Gastroesophageal sphincter (tissue), 4 donors: ENCODE data around the gene ARHGAP27. TPM values are rescaled to one million over a fixed set of nuclear protein-coding genes. Genes with fewer than 3 reads are reported as not detected.

Source experiments
- ATAC-seq: fragments of 150-250 bp; one replicate; pipeline ENCODE4 v1.9.1; 2016; ENCODE audit warnings: mild to moderate bottlenecking, moderate library complexity
- H3K27ac ChIP-seq, 4 donors: fragments of 200-600 bp; sonication (generic) in 3 of 4; 1 replicate in 3 of 4; 2 replicates in 1 of 4; pipeline ENCODE4 v1.5.1; 2016 to 2019
- H3K27me3 ChIP-seq: fragments of 200-600 bp; sonication (generic); one replicate; pipeline ENCODE4 v1.5.1; 2019
- H3K36me3 ChIP-seq, 2 donors: fragments of 200-600 bp; sonication (generic); one replicate each; pipeline ENCODE4 v1.5.1; 2019; ENCODE audit warnings: control low read depth in 1 of 2
- H3K4me1 ChIP-seq, 3 donors: fragments of 200-600 bp; sonication (generic); 1 replicate in 2 of 3; 2 replicates in 1 of 3; pipeline ENCODE4 v1.5.1; 2016 to 2019; ENCODE audit warnings: control low read depth in 2 of 3
- H3K4me3 ChIP-seq, 2 donors: fragments of 200-600 bp; sonication (generic); one replicate each; pipeline ENCODE4 v1.5.1; 2019; ENCODE audit warnings: mild to moderate bottlenecking in 1 of 2, moderate library complexity in 1 of 2
- H3K9me3 ChIP-seq, 3 donors: fragments of 200-600 bp; sonication (generic); one replicate each; pipeline ENCODE4 v1.5.1; 2017 to 2019; ENCODE audit warnings: control low read depth in 2 of 3
- EP300 ChIP-seq: sonication (generic); formaldehyde crosslinking; IDR thresholded peaks from one replicate; pipeline ENCODE4 v1.6.1; 2017; ENCODE audit warnings: antibody characterized with exemption, mild to moderate bottlenecking
- POLR2A ChIP-seq, 2 donors: fragments of 450-650 bp; IDR thresholded peaks; one replicate each; pipeline ENCODE4 v1.6.1; 2017; ENCODE audit warnings: antibody characterized with exemption in 2 of 2, mild to moderate bottlenecking in 2 of 2, moderate library complexity in 1 of 2
- POLR2AphosphoS5 ChIP-seq: sonication (generic); formaldehyde crosslinking; IDR thresholded peaks from one replicate; pipeline ENCODE4 v1.6.1; 2017; ENCODE audit warnings: antibody characterized with exemption
- WGBS, 2 donors: methylation state at CpG; one replicate each; pipeline ENCODE4 v1.1.5; 2018; ENCODE audit warnings: low coverage in 1 of 2; 5-methylcytosine and 5-hydroxymethylcytosine counted together
- total RNA-seq, 4 donors: library from RNA; depleted of rRNA; stranded (reverse); fragments of >200 nt; gene quantifications; one replicate each; pipeline ENCODE4 v1.1.0, GENCODE V29; 2016
- TF ChIP-seq, protein P1 (sequence below), 4 experiments: fragments of 200-600 bp in 2 of 4; fragments of 450-650 bp in 2 of 4; sonication (generic) in 1 of 4; IDR thresholded peaks; one replicate each; pipeline ENCODE4 v1.5.1; 2017 to 2019; ENCODE audit warnings: antibody characterized with exemption in 4 of 4, mild to moderate bottlenecking in 2 of 4, moderate library complexity in 2 of 4

Gene ARHGAP27
- total RNA-seq, 4 donors from 2014 or later = 11.6 to 18.1 (median 12.8) TPM

- no peak for ATAC-seq
- Histone ChIP-seq H3K4me3 (no peak overlapping the region), H3K27ac (no peak overlapping the region), H3K9me3 (no peaks in the 10 kb centered on the region), H3K27me3 (peaks cover 35% of the 10 kb centered on the region), H3K4me1 (peaks cover 0 to 35% (median 25%) of the 10 kb centered on the region in 3 donors), H3K36me3 (peaks cover 0 to 69% of the 10 kb centered on the region in 2 donors)
- 67% methylated on average over 2 of the region's 5 CpGs; no CpG with 5 or more reads in 1 of the 2 donors for WGBS, 2 donors
- TF ChIP-seq POLR2A (IDR thresholded peaks at IDR 0.05) = no peak
- TF ChIP-seq EP300 = no peak
- no peak for TF ChIP-seq POLR2AphosphoS5
- TF ChIP-seq, protein P1, sequence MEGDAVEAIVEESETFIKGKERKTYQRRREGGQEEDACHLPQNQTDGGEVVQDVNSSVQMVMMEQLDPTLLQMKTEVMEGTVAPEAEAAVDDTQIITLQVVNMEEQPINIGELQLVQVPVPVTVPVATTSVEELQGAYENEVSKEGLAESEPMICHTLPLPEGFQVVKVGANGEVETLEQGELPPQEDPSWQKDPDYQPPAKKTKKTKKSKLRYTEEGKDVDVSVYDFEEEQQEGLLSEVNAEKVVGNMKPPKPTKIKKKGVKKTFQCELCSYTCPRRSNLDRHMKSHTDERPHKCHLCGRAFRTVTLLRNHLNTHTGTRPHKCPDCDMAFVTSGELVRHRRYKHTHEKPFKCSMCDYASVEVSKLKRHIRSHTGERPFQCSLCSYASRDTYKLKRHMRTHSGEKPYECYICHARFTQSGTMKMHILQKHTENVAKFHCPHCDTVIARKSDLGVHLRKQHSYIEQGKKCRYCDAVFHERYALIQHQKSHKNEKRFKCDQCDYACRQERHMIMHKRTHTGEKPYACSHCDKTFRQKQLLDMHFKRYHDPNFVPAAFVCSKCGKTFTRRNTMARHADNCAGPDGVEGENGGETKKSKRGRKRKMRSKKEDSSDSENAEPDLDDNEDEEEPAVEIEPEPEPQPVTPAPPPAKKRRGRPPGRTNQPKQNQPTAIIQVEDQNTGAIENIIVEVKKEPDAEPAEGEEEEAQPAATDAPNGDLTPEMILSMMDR (IDR thresholded peaks at IDR 0.05) = no peak
These were observed 2.8 kb upstream of the ARHGAP27 start for GRCh38 chr17:45435481-45435880.

GRCh38 chr17:45433159-45433535, 477 bp upstream of the ARHGAP27 start:
- peak overlapping the region in 1 of 2 donors; percentile 53 for H3K4me3 ChIP-seq
- no peak for ATAC-seq
- peaks cover 0 to 54% (median 43%) of the 10 kb centered on the region in 3 donors for H3K4me1 ChIP-seq

GRCh38 chr17:45431531-45432404, 902 bp downstream of the ARHGAP27 start:
- 4% methylated on average over 5 of the region's 64 CpGs; no CpG with 5 or more reads in 1 of the 2 donors for WGBS, 2 donors
- H3K4me3 ChIP-seq = peak overlapping the region; percentile 13 to 53
- H3K27ac ChIP-seq = peak overlapping the region in 3 of 4 donors; percentile 60 to 78 (median 60)
- peaks cover 72% of the 10 kb centered on the region for H3K27me3 ChIP-seq
- TF ChIP-seq EP300 (no peak), POLR2A (IDR thresholded peaks at IDR 0.05) (no peak), POLR2AphosphoS5 (no peak)
- TF ChIP-seq, protein P1 (IDR thresholded peaks at IDR 0.05) = no peak
- H3K4me1 ChIP-seq = peaks cover 0 to 60% (median 43%) of the 10 kb centered on the region in 3 donors
- H3K36me3 ChIP-seq = peaks cover 0 to 33% of the 10 kb centered on the region in 2 donors
- H3K9me3 ChIP-seq = no peaks in the 10 kb centered on the region
- ATAC-seq = peak; percentile 39

More at GRCh38 chr17:45433159-45433535, 477 bp upstream of the ARHGAP27 start:
- Histone ChIP-seq H3K27ac (peak overlapping the region in 3 of 4 donors; percentile 60 to 78 (median 60)), H3K36me3 (peaks cover 0 to 47% of the 10 kb centered on the region in 2 donors), H3K27me3 (peaks cover 58% of the 10 kb centered on the region), H3K9me3 (no peaks in the 10 kb centered on the region)
- TF ChIP-seq EP300 = no peak
- TF ChIP-seq POLR2AphosphoS5 = no peak
- TF ChIP-seq POLR2A (IDR thresholded peaks at IDR 0.05) = no peak
- TF ChIP-seq, protein P1 (IDR thresholded peaks at IDR 0.05) = no peak
- WGBS, 2 donors = no CpG with 5 or more reads among the region's 4 CpGs

DNA sequence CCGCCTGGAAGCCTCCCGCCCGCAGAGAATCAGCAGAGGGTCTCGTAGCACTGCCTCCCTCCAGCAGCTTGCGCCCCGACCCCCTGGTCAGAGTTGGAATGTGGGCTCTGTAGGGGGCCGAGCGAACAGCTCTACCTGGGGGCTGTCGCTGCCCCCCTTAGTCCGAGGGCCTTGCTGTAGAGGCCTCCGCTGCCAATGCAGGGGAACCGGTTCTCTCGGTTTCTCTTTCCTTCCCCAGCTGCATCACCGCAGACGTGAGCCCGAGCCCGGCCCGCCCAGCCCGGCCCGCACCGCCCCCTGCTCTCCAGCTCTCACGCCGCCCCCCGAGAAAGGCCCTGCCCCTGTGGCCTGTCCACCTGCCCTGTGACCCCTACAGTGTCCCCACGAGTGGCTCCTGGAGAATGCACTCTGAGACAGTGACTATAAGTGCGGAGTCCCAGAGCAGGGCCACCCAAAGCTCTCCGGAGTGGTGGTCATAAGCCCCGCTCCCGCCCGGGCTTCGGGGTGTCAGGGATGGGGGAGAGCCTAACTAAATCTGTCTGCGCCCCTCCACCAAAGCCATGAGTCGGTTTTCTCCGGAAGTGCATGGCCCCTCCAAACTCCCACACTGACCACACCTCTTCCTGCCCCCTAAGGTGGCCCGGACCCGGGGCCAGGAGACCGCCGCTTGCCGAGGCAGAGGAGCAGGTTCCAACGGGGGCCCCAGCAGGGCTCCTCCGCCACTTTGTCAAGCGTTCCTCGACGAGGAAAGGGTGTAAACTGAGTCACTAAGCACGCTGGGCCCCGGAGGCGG, 1.7 kb downstream of the ARHGAP27 start:
- Histone ChIP-seq H3K4me3 (peak overlapping the region; percentile 13 to 53), H3K9me3 (no peaks in the 10 kb centered on the region), H3K27ac (peak overlapping the region in 1 of 4 donors; percentile 78), H3K27me3 (peaks cover 78% of the 10 kb centered on the region), H3K36me3 (peaks cover 0 to 25% of the 10 kb centered on the region in 2 donors), H3K4me1 (peaks cover 0 to 60% (median 43%) of the 10 kb centered on the region in 3 donors)
- no peak for TF ChIP-seq EP300
- no peak for TF ChIP-seq POLR2A (IDR thresholded peaks at IDR 0.05)
- no peak for TF ChIP-seq POLR2AphosphoS5
- 0% methylated on average over 1 of the region's 47 CpGs; no CpG with 5 or more reads in 1 of the 2 donors for WGBS, 2 donors
- no peak for ATAC-seq
